Mucosa of descending colon (tissue), 3 donors: ENCODE measurements around the gene RRP8. TPM values are rescaled to one million over a fixed set of nuclear protein-coding genes. Genes with fewer than 3 reads are reported as not detected.

Experiments
- ATAC-seq: fragments of 200-7000 bp; cut with Tn5 transposase; one replicate; pipeline ENCODE4 v1.9.1; 2020; ENCODE audit warnings: mild to moderate bottlenecking, moderate library complexity
- DNase-seq, 3 donors: peaks; one replicate each; pipeline ENCODE4 v3.0.0-alpha.2; 2020
- H3K36me3 ChIP-seq: fragments of 200-600 bp; one replicate; pipeline ENCODE4 v1.8.0; 2021; ENCODE audit warnings: low read depth, mild to moderate bottlenecking
- H3K4me1 ChIP-seq: fragments of 200-600 bp; one replicate; pipeline ENCODE4 v1.8.0; 2021; ENCODE audit warnings: low read depth, mild to moderate bottlenecking
- H3K4me3 ChIP-seq: fragments of 200-600 bp; one replicate; pipeline ENCODE4 v1.8.0; 2021; ENCODE audit warnings: mild to moderate bottlenecking
- H3K9me3 ChIP-seq: fragments of 200-600 bp; one replicate; pipeline ENCODE4 v1.8.0; 2021; ENCODE audit warnings: mild to moderate bottlenecking
- CTCF ChIP-seq: fragments of 200-600 bp; IDR thresholded peaks from one replicate; pipeline ENCODE4 v1.8.0; 2022; ENCODE audit warnings: antibody characterized with exemption, mild to moderate bottlenecking
- intact Hi-C, 2 donors: fragments of 100-400 bp; cut with DNase I in 1 of 2; cut with micrococcal nuclease in 1 of 2; formaldehyde crosslinking; loops; one replicate each; pipeline versions ENCODE4 v1.11.0 to v1.11.1; 2022; cut with DNase I, micrococcal nuclease
- total RNA-seq, 3 donors: library from RNA; stranded (reverse); fragmentation: NEBNext Ultra II Directional in 2 of 3; extraction: Animal tissue kit (Norgen Biotek cat#: 25700) in 2 of 3; gene quantifications; one replicate each; pipeline versions ENCODE4 v1.2.1 to v1.2.4, GENCODE V29; 2021 to 2023
- donor health status: DM: no; HTN: no; CAD: no; lungs with moderate emphysema.
- donor health status: DM: no; HTN: no; CAD: no.
- donor health status: DM: no; HTN: yes; CAD: no.

Gene RRP8
- total RNA-seq, 3 donors from 2014 or later = 20.5 to 33.7 (median 20.7) TPM

GRCh38 chr11:6546735-6547134, 56.7 kb downstream of the RRP8 start:
- Histone ChIP-seq H3K4me3 (no peak overlapping the region), H3K36me3 (no peaks in the 10 kb centered on the region), H3K9me3 (no peaks in the 10 kb centered on the region), H3K4me1 (no peaks in the 10 kb centered on the region)
- DNase-seq = no peak
- TF ChIP-seq CTCF = no peak
- ATAC-seq = no peak
- intact Hi-C loops = loop anchor here in 1 of 2 donors (10.0 kb wide), 1 partner anchor 48 kb away; no protein-coding TSS in a partner anchor

- H3K36me3 ChIP-seq = no peaks in the 10 kb centered on the region
- no peak for DNase-seq
- H3K4me1 ChIP-seq = no peaks in the 10 kb centered on the region
- intact Hi-C loops = loop anchor here in 1 of 2 donors (10.0 kb wide), 1 partner anchor 49 kb away; no protein-coding TSS in a partner anchor
- H3K9me3 ChIP-seq = no peaks in the 10 kb centered on the region
- no peak for TF ChIP-seq CTCF
- no peak overlapping the region for H3K4me3 ChIP-seq
- peak; percentile 10 for ATAC-seq
These were observed 57.4 kb downstream of the RRP8 start for GRCh38 chr11:6545917-6546605.

Other genes with a start within 250 kb of the RRP8 start
- gene SMPD1, start 213.1 kb downstream of the RRP8 start, total RNA-seq = 10 to 100 TPM; 45.3 to 86.6 (median 62.0) TPM
- 10 to 100 TPM in 1 of 3 donors, 1 to 10 TPM in 2; 5.2 to 64.7 (median 8.3) TPM for gene APBB1, start 184.5 kb downstream of the RRP8 start, total RNA-seq
- gene HPX, start 162.6 kb downstream of the RRP8 start, total RNA-seq = 1 to 10 TPM; 2.0 to 7.0 (median 2.3) TPM
- 10 to 100 TPM; 28.0 to 57.8 (median 48.4) TPM for gene TRIM3, start 129.7 kb downstream of the RRP8 start, total RNA-seq
- 10 to 100 TPM; 52.7 to 85.0 (median 76.6) TPM for gene ARFIP2, start 122.3 kb downstream of the RRP8 start, total RNA-seq
- 10 to 100 TPM; 36.9 to 42.4 (median 41.0) TPM for gene TIMM10B, start 122.1 kb downstream of the RRP8 start, total RNA-seq
- 10 to 100 TPM; 12.9 to 17.7 (median 15.5) TPM for gene DNHD1, start 106.3 kb downstream of the RRP8 start, total RNA-seq
- gene ILK, start 158 bp upstream of the RRP8 start, total RNA-seq = 100 to 1,000 TPM; 113 to 323 (median 115) TPM
- 100 to 1,000 TPM in 2 of 3 donors, 10 to 100 TPM in 1; 84.0 to 135 (median 115) TPM for gene TAF10, start 8.6 kb upstream of the RRP8 start, total RNA-seq
- gene TPP1, start 15.8 kb upstream of the RRP8 start, total RNA-seq = 100 to 1,000 TPM in 1 of 3 donors, 10 to 100 TPM in 2; 86.4 to 116 (median 93.8) TPM
- 10 to 100 TPM in 1 of 3 donors, 1 to 10 TPM in 2; 3.5 to 38.8 (median 6.0) TPM for gene DCHS1, start 52.2 kb upstream of the RRP8 start, total RNA-seq
- 10 to 100 TPM; 21.2 to 29.7 (median 29.6) TPM for gene MRPL17, start 79.7 kb upstream of the RRP8 start, total RNA-seq
- under 1 TPM; 0.14 to 0.49 (median 0.28) TPM for gene OR2AG2, start 168.4 kb upstream of the RRP8 start, total RNA-seq
- not detected for gene OR2AG1, start 179.4 kb upstream of the RRP8 start, total RNA-seq
- gene OR6A2, start 196.1 kb upstream of the RRP8 start, total RNA-seq = under 1 TPM; 0.28 to 0.69 (median 0.29) TPM
- gene OR10A5, start 242.1 kb upstream of the RRP8 start, total RNA-seq = not detected